Measurements from ENCODE around the gene CFC1.
"Not testable (repeated sequence)": the region's sequence is repeated elsewhere in the genome, so short reads cannot be mapped to it uniquely, and the experiment has no call there.

DNA sequence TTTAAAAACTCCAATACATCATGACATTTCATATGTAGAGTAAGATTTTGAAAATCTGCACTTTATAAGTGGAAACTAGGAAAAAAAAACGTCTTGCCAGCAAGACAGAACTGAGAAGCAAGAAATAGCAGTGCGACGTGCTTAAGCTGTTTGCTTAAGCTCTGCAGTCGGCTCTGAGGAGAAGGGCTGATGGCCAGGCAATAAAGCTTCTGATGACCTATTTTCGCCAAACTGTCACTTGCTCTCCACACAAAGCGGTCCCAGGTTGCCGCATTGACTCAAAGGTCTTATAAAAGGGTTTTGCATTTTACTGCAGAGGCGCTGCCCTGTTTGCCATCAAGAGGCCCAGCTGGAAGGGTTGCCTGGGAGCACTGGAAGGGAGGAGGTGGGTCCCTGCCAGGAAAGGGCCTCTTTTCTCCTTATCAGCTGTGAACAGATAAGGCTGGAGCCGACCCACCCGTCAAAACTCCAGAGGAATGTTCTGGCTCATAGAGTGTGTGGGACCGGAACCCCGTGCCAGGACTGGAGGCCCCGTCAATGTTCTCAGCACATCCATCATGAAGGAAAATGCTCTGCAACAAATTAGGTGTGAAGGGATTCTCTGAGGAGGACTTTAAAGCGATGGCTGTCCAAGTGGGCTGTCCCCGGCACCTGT is 2.4 kb upstream of the CFC1 start:
- TF ChIP-seq TBX2 (CRISPR knock-in tag; IDR thresholded peaks at IDR 0.05; ENCODE audit: borderline replicate concordance); SP1 (IDR thresholded peaks at IDR 0.05); SP1 (CRISPR knock-in tag; IDR thresholded peaks at IDR 0.05); ZNF431 (CRISPR knock-in tag; IDR thresholded peaks at IDR 0.05; ENCODE audit: borderline replicate concordance, low read depth); SNRNP70 (IDR thresholded peaks at IDR 0.05; ENCODE audit: low read depth, low read length); SSRP1 (CRISPR knock-in tag; IDR thresholded peaks at IDR 0.05); KLF6 (CRISPR knock-in tag; IDR thresholded peaks at IDR 0.05); CEBPB (IDR thresholded peaks at IDR 0.05; ENCODE audit: borderline replicate concordance, low read depth, low read length); ZBTB8A (CRISPR knock-in tag; IDR thresholded peaks at IDR 0.05; ENCODE audit: borderline replicate concordance, low read depth): not testable (repeated sequence)
- TF ChIP-seq, protein P1, sequence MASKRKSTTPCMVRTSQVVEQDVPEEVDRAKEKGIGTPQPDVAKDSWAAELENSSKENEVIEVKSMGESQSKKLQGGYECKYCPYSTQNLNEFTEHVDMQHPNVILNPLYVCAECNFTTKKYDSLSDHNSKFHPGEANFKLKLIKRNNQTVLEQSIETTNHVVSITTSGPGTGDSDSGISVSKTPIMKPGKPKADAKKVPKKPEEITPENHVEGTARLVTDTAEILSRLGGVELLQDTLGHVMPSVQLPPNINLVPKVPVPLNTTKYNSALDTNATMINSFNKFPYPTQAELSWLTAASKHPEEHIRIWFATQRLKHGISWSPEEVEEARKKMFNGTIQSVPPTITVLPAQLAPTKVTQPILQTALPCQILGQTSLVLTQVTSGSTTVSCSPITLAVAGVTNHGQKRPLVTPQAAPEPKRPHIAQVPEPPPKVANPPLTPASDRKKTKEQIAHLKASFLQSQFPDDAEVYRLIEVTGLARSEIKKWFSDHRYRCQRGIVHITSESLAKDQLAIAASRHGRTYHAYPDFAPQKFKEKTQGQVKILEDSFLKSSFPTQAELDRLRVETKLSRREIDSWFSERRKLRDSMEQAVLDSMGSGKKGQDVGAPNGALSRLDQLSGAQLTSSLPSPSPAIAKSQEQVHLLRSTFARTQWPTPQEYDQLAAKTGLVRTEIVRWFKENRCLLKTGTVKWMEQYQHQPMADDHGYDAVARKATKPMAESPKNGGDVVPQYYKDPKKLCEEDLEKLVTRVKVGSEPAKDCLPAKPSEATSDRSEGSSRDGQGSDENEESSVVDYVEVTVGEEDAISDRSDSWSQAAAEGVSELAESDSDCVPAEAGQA (IDR thresholded peaks at IDR 0.05; ENCODE audit: low read depth): not testable (repeated sequence)
- TF ChIP-seq, protein P1 (CRISPR knock-in tag; IDR thresholded peaks at IDR 0.05; ENCODE audit: borderline replicate concordance): not testable (repeated sequence)
- TF ChIP-seq, protein P2, sequence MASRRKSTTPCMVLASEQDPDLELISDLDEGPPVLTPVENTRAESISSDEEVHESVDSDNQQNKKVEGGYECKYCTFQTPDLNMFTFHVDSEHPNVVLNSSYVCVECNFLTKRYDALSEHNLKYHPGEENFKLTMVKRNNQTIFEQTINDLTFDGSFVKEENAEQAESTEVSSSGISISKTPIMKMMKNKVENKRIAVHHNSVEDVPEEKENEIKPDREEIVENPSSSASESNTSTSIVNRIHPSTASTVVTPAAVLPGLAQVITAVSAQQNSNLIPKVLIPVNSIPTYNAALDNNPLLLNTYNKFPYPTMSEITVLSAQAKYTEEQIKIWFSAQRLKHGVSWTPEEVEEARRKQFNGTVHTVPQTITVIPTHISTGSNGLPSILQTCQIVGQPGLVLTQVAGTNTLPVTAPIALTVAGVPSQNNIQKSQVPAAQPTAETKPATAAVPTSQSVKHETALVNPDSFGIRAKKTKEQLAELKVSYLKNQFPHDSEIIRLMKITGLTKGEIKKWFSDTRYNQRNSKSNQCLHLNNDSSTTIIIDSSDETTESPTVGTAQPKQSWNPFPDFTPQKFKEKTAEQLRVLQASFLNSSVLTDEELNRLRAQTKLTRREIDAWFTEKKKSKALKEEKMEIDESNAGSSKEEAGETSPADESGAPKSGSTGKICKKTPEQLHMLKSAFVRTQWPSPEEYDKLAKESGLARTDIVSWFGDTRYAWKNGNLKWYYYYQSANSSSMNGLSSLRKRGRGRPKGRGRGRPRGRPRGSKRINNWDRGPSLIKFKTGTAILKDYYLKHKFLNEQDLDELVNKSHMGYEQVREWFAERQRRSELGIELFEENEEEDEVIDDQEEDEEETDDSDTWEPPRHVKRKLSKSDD (CRISPR knock-in tag; IDR thresholded peaks at IDR 0.05; ENCODE audit: low read depth): not testable (repeated sequence)
- TF ChIP-seq, protein P3, sequence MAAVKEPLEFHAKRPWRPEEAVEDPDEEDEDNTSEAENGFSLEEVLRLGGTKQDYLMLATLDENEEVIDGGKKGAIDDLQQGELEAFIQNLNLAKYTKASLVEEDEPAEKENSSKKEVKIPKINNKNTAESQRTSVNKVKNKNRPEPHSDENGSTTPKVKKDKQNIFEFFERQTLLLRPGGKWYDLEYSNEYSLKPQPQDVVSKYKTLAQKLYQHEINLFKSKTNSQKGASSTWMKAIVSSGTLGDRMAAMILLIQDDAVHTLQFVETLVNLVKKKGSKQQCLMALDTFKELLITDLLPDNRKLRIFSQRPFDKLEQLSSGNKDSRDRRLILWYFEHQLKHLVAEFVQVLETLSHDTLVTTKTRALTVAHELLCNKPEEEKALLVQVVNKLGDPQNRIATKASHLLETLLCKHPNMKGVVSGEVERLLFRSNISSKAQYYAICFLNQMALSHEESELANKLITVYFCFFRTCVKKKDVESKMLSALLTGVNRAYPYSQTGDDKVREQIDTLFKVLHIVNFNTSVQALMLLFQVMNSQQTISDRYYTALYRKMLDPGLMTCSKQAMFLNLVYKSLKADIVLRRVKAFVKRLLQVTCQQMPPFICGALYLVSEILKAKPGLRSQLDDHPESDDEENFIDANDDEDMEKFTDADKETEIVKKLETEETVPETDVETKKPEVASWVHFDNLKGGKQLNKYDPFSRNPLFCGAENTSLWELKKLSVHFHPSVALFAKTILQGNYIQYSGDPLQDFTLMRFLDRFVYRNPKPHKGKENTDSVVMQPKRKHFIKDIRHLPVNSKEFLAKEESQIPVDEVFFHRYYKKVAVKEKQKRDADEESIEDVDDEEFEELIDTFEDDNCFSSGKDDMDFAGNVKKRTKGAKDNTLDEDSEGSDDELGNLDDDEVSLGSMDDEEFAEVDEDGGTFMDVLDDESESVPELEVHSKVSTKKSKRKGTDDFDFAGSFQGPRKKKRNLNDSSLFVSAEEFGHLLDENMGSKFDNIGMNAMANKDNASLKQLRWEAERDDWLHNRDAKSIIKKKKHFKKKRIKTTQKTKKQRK (IDR thresholded peaks at IDR 0.05; ENCODE audit: low read length): not testable (repeated sequence)
- TF ChIP-seq, protein P4, sequence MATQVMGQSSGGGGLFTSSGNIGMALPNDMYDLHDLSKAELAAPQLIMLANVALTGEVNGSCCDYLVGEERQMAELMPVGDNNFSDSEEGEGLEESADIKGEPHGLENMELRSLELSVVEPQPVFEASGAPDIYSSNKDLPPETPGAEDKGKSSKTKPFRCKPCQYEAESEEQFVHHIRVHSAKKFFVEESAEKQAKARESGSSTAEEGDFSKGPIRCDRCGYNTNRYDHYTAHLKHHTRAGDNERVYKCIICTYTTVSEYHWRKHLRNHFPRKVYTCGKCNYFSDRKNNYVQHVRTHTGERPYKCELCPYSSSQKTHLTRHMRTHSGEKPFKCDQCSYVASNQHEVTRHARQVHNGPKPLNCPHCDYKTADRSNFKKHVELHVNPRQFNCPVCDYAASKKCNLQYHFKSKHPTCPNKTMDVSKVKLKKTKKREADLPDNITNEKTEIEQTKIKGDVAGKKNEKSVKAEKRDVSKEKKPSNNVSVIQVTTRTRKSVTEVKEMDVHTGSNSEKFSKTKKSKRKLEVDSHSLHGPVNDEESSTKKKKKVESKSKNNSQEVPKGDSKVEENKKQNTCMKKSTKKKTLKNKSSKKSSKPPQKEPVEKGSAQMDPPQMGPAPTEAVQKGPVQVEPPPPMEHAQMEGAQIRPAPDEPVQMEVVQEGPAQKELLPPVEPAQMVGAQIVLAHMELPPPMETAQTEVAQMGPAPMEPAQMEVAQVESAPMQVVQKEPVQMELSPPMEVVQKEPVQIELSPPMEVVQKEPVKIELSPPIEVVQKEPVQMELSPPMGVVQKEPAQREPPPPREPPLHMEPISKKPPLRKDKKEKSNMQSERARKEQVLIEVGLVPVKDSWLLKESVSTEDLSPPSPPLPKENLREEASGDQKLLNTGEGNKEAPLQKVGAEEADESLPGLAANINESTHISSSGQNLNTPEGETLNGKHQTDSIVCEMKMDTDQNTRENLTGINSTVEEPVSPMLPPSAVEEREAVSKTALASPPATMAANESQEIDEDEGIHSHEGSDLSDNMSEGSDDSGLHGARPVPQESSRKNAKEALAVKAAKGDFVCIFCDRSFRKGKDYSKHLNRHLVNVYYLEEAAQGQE (IDR thresholded peaks at IDR 0.05; ENCODE audit: borderline replicate concordance in 1 of 2, low read depth in 1 of 2, low read length in 2 of 2): not testable (repeated sequence)
- TF ChIP-seq, protein P5, sequence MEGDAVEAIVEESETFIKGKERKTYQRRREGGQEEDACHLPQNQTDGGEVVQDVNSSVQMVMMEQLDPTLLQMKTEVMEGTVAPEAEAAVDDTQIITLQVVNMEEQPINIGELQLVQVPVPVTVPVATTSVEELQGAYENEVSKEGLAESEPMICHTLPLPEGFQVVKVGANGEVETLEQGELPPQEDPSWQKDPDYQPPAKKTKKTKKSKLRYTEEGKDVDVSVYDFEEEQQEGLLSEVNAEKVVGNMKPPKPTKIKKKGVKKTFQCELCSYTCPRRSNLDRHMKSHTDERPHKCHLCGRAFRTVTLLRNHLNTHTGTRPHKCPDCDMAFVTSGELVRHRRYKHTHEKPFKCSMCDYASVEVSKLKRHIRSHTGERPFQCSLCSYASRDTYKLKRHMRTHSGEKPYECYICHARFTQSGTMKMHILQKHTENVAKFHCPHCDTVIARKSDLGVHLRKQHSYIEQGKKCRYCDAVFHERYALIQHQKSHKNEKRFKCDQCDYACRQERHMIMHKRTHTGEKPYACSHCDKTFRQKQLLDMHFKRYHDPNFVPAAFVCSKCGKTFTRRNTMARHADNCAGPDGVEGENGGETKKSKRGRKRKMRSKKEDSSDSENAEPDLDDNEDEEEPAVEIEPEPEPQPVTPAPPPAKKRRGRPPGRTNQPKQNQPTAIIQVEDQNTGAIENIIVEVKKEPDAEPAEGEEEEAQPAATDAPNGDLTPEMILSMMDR (CRISPR knock-in tag; IDR thresholded peaks at IDR 0.05): not testable (repeated sequence)

All from HepG2 (cell line).